ENCODE data around the gene PAFAH1B2. TPM values are rescaled to one million over a fixed set of nuclear protein-coding genes. Genes with fewer than 3 reads are reported as not detected.
"Not testable (repeated sequence)": the region's sequence is repeated elsewhere in the genome, so short reads cannot be mapped to it uniquely, and the experiment has no call there.

Gene PAFAH1B2
- total RNA-seq, 4 donors from 2014 or later, result 58.0 to 67.5 (median 63.3) TPM

DNA sequence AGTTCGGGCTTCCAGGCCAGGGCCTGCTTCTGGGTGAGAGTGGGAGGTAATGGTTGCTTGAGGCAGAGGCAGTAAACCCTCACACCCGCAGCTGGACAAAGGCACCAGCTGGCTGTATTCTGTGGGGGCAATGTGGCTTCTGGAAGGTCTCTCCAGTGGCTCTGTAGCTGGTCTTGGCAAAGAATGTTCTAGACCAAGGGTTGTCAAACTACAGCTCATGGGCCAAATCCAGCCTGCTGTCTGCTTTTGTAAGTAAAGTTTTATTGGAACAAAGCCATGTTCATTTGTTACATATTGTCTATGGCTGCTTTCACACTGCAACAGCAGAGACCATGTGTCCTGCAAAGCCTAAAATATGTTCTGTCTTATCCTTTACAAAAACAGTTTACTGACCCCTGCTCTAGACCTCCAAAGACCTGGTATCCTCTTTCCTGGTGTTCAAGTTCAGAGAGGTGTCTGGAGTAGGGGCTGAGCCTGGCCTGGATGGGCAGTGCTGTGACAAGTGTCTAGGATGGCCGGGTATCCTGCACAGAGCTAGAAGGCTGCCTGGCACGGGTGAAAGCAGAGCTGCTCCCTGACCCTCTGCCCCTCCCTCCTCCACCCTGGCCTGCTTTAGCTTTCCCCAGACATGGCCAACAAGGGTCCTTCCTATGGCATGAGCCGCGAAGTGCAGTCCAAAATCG lies 58.4 kb downstream of the PAFAH1B2 start:
- DNase-seq (ENCODE audit: low spot score in 2 of 2), result no peak
- 84% methylated on average over 6 of the region's 7 CpGs for WGBS
- no peaks in the 10 kb centered on the region for H3K27me3 ChIP-seq
- peaks cover 35% of the 10 kb centered on the region for H3K36me3 ChIP-seq
- H3K4me1 ChIP-seq, result peaks cover 19% of the 10 kb centered on the region
- TF ChIP-seq POLR2A (IDR thresholded peaks at IDR 0.05), result no peak
- no peak for TF ChIP-seq EP300 (IDR thresholded peaks at IDR 0.05)
- no peak for TF ChIP-seq POLR2AphosphoS5 (IDR thresholded peaks at IDR 0.05)
- TF ChIP-seq, protein P1, sequence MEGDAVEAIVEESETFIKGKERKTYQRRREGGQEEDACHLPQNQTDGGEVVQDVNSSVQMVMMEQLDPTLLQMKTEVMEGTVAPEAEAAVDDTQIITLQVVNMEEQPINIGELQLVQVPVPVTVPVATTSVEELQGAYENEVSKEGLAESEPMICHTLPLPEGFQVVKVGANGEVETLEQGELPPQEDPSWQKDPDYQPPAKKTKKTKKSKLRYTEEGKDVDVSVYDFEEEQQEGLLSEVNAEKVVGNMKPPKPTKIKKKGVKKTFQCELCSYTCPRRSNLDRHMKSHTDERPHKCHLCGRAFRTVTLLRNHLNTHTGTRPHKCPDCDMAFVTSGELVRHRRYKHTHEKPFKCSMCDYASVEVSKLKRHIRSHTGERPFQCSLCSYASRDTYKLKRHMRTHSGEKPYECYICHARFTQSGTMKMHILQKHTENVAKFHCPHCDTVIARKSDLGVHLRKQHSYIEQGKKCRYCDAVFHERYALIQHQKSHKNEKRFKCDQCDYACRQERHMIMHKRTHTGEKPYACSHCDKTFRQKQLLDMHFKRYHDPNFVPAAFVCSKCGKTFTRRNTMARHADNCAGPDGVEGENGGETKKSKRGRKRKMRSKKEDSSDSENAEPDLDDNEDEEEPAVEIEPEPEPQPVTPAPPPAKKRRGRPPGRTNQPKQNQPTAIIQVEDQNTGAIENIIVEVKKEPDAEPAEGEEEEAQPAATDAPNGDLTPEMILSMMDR (IDR thresholded peaks at IDR 0.05), result no peak
- H3K4me3 ChIP-seq, result peak overlapping the region; percentile 40
- H3K27ac ChIP-seq, result peak overlapping the region; percentile 43
- no peaks in the 10 kb centered on the region for H3K9me3 ChIP-seq

DNA sequence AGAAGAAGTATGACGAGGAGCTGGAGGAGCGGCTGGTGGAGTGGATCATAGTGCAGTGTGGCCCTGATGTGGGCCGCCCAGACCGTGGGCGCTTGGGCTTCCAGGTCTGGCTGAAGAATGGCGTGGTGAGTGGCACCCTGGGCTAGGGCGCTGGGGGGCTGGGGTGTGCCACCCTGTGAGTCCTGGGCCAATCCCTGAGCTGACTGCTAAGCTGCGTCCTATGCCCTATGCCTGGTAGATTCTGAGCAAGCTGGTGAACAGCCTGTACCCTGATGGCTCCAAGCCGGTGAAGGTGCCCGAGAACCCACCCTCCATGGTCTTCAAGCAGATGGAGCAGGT lies 59.0 kb downstream of the PAFAH1B2 start:
- no peak for DNase-seq (ENCODE audit: low spot score in 2 of 2)
- peak overlapping the region; percentile 0 for H3K4me3 ChIP-seq
- H3K27ac ChIP-seq, result no peak overlapping the region
- TF ChIP-seq EP300 (IDR thresholded peaks at IDR 0.05) (no peak), POLR2AphosphoS5 (IDR thresholded peaks at IDR 0.05) (no peak), POLR2A (IDR thresholded peaks at IDR 0.05) (no peak)
- TF ChIP-seq, protein P1 (IDR thresholded peaks at IDR 0.05), result no peak
- H3K36me3 ChIP-seq, result peaks cover 35% of the 10 kb centered on the region
- peaks cover 18% of the 10 kb centered on the region for H3K4me1 ChIP-seq
- H3K27me3 ChIP-seq, result no peaks in the 10 kb centered on the region
- no peaks in the 10 kb centered on the region for H3K9me3 ChIP-seq
- WGBS, result 95% methylated on average over 10 of the region's 10 CpGs

DNA sequence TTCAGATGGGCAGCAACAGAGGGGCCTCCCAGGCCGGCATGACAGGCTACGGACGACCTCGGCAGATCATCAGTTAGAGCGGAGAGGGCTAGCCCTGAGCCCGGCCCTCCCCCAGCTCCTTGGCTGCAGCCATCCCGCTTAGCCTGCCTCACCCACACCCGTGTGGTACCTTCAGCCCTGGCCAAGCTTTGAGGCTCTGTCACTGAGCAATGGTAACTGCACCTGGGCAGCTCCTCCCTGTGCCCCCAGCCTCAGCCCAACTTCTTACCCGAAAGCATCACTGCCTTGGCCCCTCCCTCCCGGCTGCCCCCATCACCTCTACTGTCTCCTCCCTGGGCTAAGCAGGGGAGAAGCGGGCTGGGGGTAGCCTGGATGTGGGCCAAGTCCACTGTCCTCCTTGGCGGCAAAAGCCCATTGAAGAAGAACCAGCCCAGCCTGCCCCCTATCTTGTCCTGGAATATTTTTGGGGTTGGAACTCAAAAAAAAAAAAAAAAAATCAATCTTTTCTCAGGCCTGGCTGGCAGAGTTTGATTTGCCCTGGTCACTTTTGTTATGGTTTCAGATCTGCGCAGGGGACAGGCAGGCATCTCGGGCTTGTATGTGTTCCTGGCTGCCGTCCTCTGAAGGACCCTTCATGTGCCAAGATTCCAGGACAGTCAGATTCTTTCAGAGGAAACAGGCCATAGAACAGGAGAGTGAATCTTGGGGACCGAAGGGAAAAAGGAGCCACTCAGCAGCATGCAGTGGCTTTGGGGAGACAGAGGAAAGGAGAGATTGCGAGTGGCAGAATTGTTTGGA lies 60.4 kb downstream of the PAFAH1B2 start:
- H3K27me3 ChIP-seq, result no peaks in the 10 kb centered on the region
- H3K4me1 ChIP-seq, result peaks cover 10% of the 10 kb centered on the region
- peaks cover 35% of the 10 kb centered on the region for H3K36me3 ChIP-seq
- no peak overlapping the region for H3K27ac ChIP-seq
- TF ChIP-seq, protein P1 (IDR thresholded peaks at IDR 0.05), result no peak
- TF ChIP-seq EP300 (IDR thresholded peaks at IDR 0.05) (no peak), POLR2A (IDR thresholded peaks at IDR 0.05) (no peak), POLR2AphosphoS5 (IDR thresholded peaks at IDR 0.05) (no peak)
- H3K9me3 ChIP-seq, result no peaks in the 10 kb centered on the region
- DNase-seq (ENCODE audit: low spot score in 2 of 2), result no peak
- no peak overlapping the region for H3K4me3 ChIP-seq
- 80% methylated on average over 15 of the region's 17 CpGs for WGBS

DNA sequence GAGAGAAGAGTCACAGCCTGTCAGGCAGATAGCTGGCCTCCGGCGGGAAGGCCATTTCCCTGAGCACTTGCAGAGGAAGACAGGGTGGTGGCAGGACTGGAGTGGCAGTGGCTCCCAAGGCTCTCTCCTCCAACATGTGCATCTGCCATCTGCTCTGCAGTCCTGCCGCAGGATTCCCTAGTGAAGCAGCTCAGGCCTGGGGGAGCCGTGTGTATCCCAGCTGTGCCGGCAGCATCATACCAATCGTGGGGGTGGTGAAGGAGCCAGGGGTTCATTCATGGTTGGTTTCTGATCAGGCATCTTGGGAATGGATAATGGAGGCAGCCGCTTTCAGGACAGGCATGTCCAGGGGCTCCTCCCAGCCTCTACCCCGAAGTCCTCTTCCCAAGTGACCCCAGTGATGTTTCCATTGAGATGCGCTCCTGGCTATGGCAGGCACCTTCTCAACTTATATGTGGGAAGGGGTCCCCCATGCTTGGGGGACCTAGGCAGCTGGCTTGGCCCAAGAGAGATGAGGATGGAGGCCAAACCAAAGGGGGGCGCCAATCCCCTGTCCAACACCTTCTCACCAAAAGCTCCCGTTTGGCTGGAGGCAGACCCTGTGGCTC lies 61.2 kb downstream of the PAFAH1B2 start:
- peaks cover 10% of the 10 kb centered on the region for H3K4me1 ChIP-seq
- 86% methylated on average over 10 of the region's 11 CpGs for WGBS

DNA sequence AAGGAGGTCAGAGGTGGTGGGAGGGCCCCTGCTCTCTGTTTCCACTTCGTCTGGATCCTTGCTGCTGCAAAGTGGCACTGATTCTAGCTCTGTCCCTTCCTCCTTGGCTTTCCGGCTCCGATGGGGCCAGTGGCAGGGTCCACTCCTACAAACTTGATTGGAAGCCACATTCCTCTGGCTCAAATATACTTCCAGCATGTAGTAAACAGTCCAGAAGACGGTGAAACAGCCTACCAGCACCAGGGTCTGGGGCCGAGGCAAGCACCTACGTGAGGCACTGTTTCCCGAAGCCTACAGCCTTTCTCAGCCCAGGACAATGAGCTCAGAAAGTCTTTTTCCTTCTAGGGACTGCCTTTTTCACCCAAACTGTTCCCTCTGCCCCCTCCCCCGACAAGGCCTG lies 62.0 kb downstream of the PAFAH1B2 start:
- not testable (repeated sequence) for DNase-seq (ENCODE audit: low spot score in 2 of 2); H3K27ac ChIP-seq; H3K27me3 ChIP-seq; H3K4me1 ChIP-seq; H3K9me3 ChIP-seq; H3K4me3 ChIP-seq
- H3K36me3 ChIP-seq, result peaks cover 44% of the 10 kb centered on the region
- 92% methylated on average over 8 of the region's 8 CpGs for WGBS

More for the DNA sequence above, 61.2 kb downstream of the PAFAH1B2 start:
- TF ChIP-seq EP300 (IDR thresholded peaks at IDR 0.05) (no peak), POLR2A (IDR thresholded peaks at IDR 0.05) (no peak), POLR2AphosphoS5 (IDR thresholded peaks at IDR 0.05) (no peak)
- TF ChIP-seq, protein P1 (IDR thresholded peaks at IDR 0.05), result no peak
- no peak overlapping the region for H3K27ac ChIP-seq
- DNase-seq (ENCODE audit: low spot score in 2 of 2), result no peak
- no peaks in the 10 kb centered on the region for H3K27me3 ChIP-seq
- no peaks in the 10 kb centered on the region for H3K9me3 ChIP-seq
- H3K36me3 ChIP-seq, result peaks cover 36% of the 10 kb centered on the region
- H3K4me3 ChIP-seq, result no peak overlapping the region

DNA sequence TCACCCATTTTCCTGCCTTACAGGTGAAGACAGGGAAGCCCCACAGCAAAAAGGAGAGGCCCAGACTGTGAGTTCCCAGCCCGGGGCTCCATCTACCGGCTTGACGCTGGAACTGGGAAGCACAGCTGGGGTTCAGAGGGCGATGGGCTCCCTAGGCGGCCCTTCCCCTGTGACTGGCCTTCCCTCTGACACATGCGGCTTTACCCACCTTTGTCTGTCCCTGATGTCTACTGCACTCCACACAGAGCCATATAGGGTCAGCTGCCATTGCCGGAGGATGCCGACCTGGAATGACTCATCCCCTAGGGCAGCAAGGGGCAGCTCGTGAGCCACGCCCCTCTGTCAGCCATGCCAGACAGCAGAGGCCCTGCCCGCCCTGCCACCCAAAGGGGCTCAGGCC lies 62.8 kb downstream of the PAFAH1B2 start:
- H3K4me1 ChIP-seq; H3K27me3 ChIP-seq; H3K4me3 ChIP-seq; DNase-seq (ENCODE audit: low spot score in 2 of 2); H3K9me3 ChIP-seq; H3K27ac ChIP-seq: not testable (repeated sequence)
- WGBS, result no CpG with 5 or more reads among the region's 11 CpGs
- H3K36me3 ChIP-seq, result peaks cover 46% of the 10 kb centered on the region

DNA sequence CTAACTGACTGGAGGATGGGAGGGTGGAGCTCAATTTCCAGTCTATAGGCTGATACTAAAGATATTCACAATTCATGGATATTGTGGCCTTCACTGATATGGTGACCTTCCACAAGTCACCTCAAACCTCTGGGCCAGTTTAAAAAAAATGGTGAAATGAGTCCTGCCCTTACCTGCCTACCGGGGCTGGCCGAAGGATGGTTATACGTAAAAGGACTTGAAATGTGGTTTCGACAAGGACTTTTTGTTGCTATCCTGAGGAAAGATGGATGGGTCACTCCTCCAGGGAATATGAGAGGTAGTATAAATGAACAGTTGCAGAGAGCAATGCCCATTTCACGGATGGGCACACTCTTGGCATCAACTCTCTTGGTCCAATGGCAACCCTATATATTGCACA lies 63.4 kb downstream of the PAFAH1B2 start:
- not testable (repeated sequence) for DNase-seq (ENCODE audit: low spot score in 2 of 2); H3K4me3 ChIP-seq; H3K27me3 ChIP-seq; H3K4me1 ChIP-seq; H3K27ac ChIP-seq; H3K9me3 ChIP-seq
- WGBS, result 100% methylated on average over 2 of the region's 5 CpGs
- peaks cover 42% of the 10 kb centered on the region for H3K36me3 ChIP-seq

DNA sequence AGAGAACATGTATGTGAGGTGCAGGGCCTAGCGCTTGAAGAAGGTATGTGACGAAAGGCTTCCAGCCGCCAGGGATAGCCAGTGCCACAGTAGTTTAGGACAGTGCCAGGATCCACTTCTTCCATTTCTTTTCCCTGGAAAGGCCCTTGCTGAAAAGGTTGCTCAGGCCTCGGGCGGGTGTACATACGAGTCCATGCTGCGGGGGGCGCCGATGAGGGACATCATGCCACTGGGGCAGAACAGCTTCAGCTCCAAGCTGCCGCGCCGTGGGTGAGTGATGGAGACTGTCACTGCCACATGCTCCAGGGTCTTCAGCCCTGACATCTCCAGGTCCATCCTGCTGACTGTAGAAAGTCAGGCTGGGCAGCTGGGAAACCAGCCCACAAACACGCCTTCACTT lies 64.6 kb downstream of the PAFAH1B2 start:
- H3K9me3 ChIP-seq; H3K4me3 ChIP-seq; H3K4me1 ChIP-seq; DNase-seq (ENCODE audit: low spot score in 2 of 2); H3K27me3 ChIP-seq; H3K27ac ChIP-seq: not testable (repeated sequence)
- peaks cover 45% of the 10 kb centered on the region for H3K36me3 ChIP-seq
- WGBS, result 97% methylated on average over 9 of the region's 13 CpGs

Measured in suprapubic skin (tissue), 4 donors.